NT2/D1 (cell line): ENCODE data around the gene ADAP2.

ENCODE experiments used
- YY1 ChIP-seq: IDR thresholded peaks from 2 replicates; pipeline ENCODE4 v1.6.1; 2011; ENCODE audit not compliant: insufficient read length, insufficient read depth
- ZNF274 ChIP-seq: IDR thresholded peaks from 2 replicates; pipeline ENCODE4 v1.6.1; 2011; ENCODE audit warnings: mild to moderate bottlenecking, low read depth, low read length

DNA sequence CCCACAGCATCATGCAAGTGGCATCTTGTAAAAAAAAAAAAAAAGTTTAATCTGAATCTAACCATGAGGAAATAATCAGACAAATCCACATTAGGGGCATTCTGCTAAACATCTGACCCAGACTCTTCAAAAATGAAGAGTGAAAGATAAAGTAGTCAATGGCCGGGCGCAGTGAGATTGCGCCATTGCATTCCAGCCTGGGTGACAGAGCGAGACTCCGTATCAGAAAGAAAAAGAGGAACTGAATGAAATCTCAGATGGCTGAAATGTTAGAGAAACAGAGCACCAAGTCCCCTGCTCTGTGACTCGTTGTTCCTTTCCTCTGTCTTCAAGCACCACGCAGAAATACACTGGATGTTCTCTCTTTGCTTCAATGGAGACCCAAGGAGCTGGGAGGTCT is 36.4 kb downstream of the ADAP2 start:
- no peak for TF ChIP-seq YY1
- TF ChIP-seq ZNF274, result no peak
